Esophagus mucosa (tissue), 1 donor: ENCODE measurements around the gene SRSF6. TPM values are rescaled to one million over a fixed set of nuclear protein-coding genes. Genes with fewer than 3 reads are reported as not detected.
"Not testable (repeated sequence)": the region's sequence is repeated elsewhere in the genome, so short reads cannot be mapped to it uniquely, and the experiment has no call there.

Experiments
- ATAC-seq: fragments of 200-7000 bp; cut with Tn5 transposase; one replicate; pipeline ENCODE4 v1.9.1; 2020
- total RNA-seq: library from RNA; stranded (reverse); gene quantifications from one replicate; pipeline ENCODE4 v1.2.4, GENCODE V29; 2023
- donor health status: DM: yes; HTN: yes; CAD: no.

SRSF6 gene
- total RNA-seq = 75.8 TPM

DNA sequence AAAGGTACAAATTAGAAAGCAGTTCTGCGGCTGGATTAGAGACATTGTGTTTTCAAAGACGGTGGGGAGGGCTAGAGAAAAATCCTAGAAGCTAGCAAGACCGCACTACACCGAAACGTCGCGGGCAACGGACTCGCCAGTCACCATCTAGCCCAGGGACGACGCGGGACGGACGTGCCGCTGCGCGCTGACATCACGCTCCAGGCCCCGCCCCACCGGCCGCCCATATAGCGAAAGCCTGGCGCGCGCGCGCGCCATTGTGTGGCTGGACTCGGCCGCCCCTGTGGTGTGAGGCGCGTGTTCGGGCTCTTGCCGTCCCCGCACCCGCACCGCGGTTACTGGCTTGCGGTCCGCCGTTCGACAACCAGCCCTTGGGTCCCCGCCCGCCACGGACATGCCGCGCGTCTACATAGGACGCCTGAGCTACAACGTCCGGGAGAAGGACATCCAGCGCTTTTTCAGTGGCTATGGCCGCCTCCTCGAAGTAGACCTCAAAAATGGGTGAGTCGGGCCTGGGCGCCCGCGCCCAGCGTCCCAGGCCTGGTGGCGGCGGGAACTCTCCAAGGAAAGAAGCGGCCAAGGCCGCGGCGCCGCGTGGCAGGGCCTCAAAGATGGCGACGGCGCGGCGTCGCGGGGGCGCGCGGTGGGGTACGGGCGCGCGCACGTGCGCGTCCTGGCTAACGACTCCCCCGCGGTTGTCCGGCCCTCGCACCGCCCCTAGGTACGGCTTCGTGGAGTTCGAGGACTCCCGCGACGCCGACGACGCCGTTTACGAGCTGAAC lies at the start of gene SRSF6:
TSS of gene SRSF6 (plus strand) at position 257 of the 782 bp plus-strand sequence. CDS start at position 395, 138 bp downstream.
- peak; percentile 97 for ATAC-seq

DNA sequence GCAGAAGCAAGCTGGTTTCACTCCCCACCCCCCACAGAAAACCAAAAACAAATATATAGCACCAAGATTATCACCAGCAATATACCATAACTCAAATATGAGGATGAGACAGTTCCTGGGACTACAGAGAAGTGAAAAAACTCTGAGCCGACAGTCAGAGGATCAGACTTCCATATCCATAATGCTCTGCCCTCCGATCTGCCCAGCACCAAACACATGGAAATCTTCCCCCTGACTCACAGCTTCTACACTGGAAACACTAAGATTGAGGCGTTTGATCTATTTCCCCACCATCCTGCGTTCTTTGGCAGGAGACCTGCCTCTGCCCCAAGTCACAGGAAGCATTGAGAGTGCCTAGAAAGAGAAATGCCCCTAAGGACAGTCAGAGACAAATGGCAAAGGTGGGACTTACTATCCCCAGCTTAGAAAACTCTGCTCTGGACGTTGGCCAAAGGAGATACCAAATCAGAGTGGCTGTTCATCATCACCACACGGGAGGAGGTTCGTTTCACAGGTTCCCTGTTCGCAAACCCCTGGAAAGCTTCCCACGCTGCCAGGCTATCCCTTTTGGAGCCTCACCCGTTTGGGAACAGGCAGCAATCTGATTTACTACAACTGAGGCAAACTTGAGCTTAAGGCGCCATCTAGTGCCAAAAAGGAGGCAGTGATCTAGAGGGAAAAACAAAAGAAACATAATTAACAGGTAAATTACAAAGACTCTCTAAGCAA lies 48.7 kb upstream of the SRSF6 start:
- ATAC-seq = no peak

DNA sequence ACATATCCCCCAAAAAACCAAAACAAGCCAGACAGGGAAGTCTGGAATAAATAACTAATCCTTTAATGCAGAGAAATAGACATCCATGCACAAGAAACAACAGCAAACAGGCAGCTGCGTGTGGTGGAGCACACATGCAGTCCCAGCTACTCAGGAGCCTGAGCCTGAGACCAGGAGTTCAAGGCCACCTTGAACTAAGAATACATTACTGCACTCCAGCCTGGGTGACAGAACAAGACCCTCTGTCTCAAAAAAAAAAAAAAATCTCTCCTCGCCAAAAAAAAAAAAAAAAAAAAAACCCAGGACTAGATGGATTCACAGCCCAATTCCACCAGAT lies 48.2 kb upstream of the SRSF6 start:
- ATAC-seq = no peak

DNA sequence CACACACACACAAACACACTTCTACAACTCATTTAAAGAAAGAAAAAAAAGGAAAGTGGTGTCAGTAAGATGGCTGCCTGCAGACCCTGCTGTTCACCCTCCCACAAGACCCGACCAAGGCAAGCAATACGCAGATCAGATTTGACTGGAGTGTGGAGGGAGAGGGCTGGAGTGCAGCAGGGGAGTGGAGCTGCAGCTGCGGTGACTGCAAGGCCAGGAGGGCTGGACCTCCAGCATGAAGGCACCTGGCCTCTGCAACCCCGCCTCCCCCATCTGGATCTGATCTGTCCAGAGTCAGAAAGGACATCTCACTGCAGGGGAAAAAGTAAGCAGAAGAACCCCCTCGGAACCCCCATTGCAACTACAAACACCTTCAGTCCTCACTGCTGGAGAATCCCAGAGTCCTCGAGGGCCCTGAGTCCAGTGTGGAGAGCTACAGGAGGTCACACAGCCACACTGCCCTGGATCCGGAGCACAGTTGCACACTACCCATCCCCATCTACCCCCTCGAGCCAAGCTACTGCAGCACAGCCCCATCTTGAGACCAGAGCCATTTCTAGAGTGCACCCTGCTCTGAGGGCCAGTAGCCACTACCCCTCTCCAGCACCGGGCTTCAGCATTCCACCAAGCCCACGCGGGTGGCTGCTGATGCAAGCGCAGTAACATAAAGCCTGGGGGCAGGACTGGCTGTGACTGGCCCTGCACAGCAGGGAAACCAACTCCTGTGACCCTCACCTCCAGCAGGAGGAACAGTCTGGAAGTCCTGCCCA lies 41.9 kb upstream of the SRSF6 start:
- ATAC-seq = no peak

DNA sequence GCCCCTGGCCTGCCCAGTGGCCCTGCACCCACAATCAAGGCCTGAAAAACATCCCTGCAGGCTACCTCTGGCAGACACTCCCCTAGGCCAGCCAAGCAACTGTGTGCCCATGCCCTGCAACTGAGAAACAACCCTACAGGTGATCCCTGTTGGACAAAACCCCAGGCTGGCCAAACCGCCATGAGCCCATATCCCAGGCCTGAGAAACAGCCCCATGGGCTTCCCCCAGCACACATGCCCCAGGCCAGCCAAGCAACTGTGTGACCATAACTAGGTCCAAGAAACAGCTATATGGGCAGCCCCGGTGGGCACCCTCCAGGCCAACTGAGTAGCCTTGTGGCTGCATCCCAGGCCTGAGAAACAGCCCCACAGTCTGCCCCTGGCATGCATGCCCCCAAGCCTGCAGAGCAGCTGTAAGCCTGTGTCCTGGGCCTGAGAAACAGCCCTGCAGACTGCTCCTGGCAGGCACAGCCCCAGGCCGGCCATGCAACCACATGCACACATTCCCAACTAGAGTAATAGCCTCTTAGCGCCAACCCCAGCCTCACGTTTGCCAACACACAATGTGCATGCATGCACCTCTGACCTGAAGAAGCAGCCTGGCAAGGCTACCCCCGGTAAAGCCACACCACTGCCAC lies 41.0 kb upstream of the SRSF6 start:
- no peak for ATAC-seq

DNA sequence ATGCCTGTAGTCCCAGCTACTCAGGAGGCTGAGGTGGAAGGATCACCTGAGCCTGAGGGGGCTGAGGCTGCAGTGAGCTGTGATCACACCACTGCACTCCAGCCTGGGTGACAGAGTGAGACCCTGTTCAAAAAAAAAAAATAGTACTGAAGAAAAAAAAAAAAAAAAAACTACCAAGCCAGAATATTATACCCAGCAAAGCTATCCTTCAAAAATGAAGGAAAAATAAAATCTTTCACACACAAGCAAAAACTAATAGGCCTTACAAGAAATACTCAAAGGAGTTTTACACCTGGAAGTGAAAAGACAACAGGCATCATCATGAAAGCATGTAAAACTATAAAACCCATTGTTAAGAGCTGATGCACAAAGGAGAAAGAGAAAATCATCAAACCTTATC lies 37.5 kb upstream of the SRSF6 start:
- no peak for ATAC-seq

DNA sequence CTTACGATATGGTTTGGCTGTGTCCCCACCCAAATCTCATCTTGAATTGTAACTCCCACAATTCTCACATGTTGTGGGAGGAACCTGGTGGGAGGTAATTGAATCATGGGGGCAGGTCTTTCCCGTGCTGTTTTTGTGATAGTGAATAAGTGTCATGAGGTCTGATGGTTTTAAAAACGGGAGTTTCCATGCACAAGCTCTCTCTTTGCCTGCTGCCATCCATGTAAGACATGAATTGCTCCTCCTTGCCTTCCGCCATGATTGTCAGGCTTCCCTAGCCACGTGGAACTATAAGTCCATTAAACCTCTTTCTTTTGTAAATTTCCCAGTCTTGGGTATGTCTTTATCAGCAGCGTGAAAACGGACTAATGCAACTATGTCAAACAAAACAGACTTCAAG lies 36.8 kb upstream of the SRSF6 start:
- not testable (repeated sequence) for ATAC-seq

DNA sequence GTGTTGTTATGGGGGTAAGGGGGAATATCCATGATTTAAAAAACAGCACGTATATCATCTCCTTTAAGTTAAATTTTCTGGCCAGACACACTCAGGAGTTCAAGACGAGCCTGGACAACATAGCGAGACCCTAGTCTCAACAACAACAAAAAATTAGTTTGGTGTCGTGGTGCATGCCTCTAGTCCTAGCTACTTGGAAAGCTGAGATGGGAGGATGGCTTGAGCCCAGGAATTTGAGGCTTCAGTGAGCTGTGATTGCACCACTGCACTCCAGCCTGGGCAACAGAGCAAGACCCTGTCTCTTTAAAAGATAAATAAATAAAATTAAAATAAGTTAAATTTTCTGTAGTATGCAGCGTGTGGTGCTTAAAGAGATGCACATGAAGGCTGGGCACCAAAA lies 31.5 kb upstream of the SRSF6 start:
- no peak for ATAC-seq

DNA sequence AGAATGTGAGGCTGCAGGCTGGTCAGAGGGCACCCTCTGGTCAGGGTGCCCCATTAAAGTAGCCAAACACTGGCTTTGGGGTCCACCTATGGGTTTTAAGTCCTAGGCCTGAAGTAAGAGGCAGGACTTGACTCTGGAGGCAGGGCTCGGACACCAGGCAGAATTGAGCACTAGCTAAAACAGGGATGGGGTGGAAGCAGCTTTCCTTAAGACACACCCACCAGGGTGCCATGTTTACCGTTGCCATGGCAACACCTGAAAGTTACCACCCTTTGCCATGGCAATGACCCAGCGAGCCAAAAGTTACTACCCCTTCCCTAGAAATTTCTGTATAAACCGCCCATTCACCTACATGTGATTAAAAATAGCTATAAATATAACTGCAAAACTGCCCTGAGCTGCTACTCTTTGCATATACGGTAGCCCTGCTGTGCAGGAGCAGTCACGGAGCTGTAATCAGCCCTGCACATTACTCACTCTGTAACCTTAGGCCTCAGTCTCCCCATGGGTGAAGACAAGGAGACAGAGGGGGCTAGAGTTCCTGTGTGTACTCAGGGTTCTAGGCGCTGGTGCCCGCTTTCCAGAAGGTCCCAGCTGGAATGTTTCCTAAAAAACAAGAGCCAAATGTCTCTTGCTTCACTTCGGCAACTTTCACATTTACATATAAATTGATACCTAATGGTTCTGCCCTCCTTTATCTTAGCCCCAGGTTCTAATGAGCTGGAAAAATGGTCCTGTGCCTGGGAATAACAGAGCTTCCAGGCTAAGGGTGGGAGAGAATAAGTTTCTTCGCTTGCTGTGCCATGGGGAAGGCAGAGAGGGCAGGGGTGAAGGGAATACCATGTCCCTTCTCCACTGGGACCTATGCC lies 27.2 kb upstream of the SRSF6 start:
- ATAC-seq = no peak

DNA sequence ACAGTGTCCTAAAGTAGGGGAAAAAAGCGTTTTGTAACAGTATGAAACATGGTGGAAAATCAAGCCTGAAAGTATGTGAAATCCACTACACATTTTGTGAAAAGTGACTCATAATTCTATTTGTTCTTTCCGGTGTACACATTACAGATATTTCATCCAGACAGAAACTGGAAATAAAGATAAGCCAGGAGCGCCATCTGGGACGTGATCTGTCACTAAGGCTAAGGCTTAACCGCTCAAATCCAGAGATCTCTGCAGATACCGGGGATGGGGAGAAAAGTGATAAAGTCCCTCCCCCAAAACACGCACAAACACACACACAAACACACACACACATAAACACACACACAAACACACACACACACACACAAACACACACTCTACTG lies 26.6 kb upstream of the SRSF6 start:
- ATAC-seq = no peak

DNA sequence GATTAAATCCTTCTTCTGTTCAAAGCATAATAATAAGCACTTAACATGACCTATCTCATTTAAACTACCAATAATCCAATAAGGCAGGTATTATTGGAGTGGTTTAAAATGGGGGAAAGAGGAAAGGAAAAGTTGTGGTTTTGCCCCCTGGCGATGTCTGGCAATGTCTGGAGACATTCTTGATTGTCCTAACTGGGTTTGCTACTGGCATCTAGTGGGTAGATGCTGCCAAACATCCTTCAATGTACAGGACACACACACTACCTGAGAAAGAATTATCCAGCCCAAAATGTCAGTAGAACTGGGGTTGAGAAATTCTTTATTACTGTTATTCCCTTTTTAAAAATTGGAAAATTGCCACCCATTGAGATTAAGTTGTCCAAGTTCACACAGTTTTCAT lies 25.2 kb upstream of the SRSF6 start:
- no peak for ATAC-seq

DNA sequence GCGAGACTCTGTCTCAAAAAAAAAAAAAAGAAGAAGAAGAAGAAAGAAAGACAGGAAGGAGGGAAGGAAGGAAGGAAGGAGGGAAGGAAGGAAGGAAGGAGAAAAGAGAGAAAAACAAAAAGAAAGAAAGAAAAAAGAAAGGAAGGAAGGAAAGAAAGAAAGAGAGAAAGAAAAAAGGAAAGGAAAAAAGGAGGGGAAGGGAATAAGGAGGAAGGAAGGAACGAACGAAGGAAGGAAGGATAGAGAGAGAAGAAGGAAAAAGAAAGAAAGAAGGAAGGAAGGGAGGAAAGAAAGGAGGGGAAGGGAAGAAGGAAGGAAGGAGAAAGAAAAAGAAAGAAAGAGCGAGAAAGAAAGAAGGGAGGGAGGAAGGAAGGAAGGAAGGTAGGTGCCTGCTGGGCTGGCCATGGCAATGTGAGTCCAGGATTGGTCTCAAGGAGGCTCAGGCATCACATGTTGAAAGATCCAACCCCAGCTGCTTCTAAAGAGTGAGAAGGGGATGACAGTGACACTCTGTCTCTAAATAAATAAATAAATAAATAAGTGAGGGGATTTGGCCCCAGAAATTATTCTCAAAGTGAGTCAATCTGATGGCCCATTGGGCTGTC lies 24.3 kb upstream of the SRSF6 start:
- no peak for ATAC-seq

DNA sequence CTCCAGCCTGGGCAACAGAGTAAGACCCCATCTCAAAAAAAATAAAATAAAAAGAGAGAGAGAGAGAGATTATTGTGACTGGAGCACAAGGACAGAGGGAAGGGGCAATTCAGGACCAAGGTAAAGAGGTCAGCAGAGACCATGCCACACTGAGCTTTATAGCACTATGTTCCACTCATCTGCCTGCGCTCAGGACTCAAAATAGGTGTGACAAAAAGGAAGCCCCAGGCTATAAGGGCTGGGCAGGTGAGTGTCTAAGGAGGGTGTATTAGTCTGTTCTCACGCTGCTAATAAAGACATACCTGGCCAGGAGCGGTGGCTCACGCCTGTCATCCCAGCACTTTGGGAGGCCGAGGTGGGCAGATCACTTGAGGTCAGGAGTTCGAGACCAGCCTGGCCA lies 23.1 kb upstream of the SRSF6 start:
- no peak for ATAC-seq

DNA sequence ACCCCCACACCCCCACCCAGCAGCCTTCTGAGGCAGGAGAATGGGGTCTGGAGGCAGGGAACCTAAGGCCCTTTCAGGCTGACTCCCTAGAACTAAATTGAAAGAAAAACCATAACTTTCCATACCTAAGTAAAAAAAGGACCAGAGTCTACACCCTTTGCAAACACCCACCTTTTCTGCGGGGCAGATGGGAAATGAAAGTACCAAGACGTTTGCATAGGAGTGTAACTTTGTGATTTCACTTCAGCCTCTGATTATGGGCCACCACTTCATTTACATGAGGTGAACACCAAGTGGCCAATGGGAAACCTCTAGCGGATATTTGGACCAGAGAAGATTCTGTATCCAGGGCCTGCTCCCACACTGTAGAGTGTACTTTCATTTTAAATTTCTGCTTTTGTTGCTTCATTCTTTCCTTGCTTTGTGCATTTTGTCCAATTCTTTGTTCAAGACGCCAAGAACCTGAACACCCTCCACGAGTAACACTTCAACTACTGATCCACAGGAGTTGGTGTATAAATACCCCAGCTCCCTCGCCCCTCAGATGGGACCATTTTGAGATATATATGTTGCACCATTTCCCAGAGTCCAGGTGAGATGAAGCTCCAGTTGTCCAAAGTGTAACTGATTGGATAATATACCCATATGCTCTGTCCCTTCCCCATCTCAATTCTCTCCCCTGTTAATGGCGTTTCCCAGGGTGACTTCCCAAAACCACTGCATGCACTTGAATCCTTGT lies 18.9 kb upstream of the SRSF6 start:
- no peak for ATAC-seq

DNA sequence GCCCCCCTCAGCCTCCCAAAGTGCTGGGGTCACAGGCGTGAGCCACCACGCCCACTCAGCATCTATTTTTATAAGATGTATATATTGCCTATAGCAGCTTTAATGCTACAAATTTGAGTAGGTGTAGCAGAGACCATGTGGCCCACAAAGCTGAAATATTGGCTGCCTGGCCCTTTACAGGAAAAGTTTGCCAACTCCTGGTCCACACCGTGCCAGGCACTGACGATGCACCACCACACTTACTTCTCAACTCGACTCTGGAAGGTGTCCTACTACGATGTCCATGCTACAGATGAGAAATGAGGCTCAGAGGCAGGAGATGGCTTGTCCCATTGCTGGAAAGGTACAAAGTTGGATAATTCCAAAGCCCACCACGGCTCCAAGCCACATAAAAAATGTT lies 17.2 kb upstream of the SRSF6 start:
- no peak for ATAC-seq

DNA sequence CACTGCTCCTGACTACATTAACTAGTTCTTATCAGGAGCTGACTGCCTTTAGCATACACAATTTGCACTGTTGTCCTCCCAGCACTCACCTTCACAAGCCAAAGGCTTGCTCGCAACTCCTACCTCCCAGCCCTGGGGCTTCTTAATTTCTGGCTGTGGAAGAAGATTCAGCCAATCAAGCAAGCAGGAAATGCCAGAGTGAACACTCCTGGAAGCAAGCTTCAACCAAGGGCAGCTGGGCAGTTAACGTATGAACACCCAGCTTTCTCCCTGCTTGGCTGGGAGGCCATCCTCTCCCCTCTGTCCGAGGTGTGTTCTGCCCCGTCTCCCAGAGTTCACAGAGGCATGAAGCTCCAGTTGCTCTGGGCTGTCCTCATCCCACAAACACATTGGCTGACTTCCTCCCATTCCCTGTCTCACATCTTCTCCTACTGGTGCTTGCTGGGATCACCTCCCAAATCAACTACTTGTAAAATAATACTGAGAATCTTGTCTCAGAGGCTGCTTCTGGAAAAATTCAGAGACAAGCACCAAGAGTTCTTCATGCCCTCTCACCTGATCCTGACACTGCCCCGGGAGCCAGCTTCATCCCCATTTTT lies 15.3 kb upstream of the SRSF6 start:
- no peak for ATAC-seq

DNA sequence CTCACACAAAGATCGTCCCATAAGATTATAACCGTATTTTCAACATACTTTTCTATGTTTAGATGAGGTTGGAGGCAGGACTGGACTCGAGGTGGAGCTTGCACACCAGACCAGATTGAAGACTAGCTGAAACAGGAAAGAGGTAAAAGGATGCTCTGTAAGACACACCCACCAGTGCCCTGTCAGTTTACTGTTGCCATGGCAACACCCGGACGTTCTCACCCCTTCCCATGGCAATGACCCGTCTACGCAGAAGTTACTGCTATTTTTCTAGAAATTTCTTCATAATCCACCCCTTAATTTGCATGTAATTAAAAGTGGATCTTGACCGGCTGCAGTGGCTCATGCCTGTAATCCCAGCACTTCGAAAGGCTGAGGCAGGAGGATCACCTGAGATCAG lies 13.6 kb upstream of the SRSF6 start:
- no peak for ATAC-seq

DNA sequence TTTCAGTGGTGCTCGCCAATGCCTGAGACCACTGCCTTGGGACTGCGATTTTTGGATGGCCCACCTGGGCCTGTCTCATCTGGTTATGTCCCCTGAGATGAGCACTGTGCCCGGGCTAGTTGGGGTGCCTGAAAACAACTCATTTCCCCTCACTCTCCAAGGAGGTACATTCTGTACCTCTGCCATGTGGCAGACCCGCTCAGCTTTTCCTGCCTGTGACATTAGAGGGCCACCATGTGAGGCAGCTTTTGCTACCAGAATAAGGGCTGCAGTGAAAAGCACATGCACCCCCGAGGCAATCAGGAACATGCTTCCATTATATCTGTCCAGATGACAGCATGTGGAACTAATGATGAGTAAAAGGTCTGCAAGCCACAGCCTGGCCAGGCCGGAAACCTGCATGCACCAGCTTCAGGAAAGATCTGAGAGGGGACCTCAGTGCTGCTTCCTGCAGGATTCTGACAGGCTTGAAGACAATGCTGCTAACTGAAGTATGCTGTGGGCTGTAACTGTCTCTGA lies 11.3 kb upstream of the SRSF6 start:
- no peak for ATAC-seq

DNA sequence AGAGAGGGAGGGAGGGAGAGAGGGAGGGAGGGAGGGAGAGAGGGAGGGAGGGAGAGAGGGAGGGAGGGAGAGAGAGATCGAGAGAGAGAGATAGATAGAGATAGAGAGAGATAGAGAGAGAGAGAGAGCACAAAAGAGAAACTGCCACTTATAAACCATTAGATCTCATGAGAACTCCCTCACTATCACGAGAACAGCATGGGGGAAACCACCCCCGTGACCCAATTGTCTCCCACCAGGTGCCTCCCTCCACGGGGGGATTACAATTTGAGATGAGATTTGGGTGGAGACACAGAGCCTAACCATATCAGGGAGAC lies 9.3 kb upstream of the SRSF6 start:
- not testable (repeated sequence) for ATAC-seq

DNA sequence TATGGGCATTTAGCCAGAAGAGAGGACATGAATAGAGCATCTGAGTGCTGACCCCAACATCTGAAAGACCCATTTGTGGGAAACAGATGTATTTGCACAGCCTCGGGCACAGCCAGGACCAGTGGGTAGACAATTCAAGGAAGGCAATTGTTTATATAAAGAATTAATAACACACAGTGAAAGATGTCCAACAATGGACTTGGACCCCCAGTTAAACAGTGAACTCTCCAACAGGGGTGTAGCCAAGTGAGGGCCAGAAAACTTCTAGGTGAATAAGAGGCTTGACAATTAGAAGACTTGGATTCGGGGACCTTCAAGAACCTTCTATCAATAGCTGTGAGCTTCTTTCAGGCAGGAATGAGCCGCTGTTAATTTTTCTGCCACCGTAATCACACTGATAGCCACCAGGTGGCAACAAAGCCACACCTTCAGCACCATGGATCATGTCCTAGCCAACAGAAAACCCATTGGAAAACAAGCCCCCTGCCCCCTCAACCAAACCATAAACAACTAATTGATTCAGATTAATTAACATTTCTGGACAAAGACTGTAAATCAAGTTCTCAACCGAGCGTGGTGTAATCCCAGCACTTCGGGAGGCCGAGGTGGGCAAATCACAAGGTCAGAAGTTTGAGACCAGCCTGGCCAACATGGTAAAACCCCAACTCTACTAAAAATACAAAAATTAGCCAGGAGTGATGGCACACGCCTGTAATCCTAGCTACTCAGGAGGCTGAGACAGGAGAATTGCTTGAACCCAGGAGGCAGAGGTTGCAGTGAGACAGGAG lies 8.8 kb upstream of the SRSF6 start:
- ATAC-seq = peak; percentile 59
